HEK293 (cell line): ENCODE measurements around the gene TPRKB.
"Not testable (repeated sequence)": the region's sequence is repeated elsewhere in the genome, so short reads cannot be mapped to it uniquely, and the experiment has no call there.

Experiments
- CTCF ChIP-seq: fragments of 450-650 bp; formaldehyde crosslinking; IDR thresholded peaks from 2 replicates; pipeline ENCODE4 v1.5.1; 2016; ENCODE audit warnings: missing biosample characterization, missing genetic modification characterization
- EGR2 ChIP-seq: fragments of 450-650 bp; formaldehyde crosslinking; IDR thresholded peaks from 2 replicates; pipeline ENCODE4 v1.5.1; 2016; ENCODE audit warnings: low read depth, missing biosample characterization, missing genetic modification characterization
- REST ChIP-seq: fragments of 450-650 bp; formaldehyde crosslinking; IDR thresholded peaks from 2 replicates; pipeline ENCODE4 v1.5.1; 2016; ENCODE audit warnings: missing biosample characterization, missing genetic modification characterization
- ZBTB6 ChIP-seq: fragments of 450-650 bp; formaldehyde crosslinking; IDR thresholded peaks from 2 replicates; pipeline ENCODE4 v1.5.1; 2017; ENCODE audit warnings: missing biosample characterization, missing genetic modification characterization
- ZNF280D ChIP-seq: fragments of 450-650 bp; formaldehyde crosslinking; IDR thresholded peaks from 2 replicates; pipeline ENCODE4 v1.5.1; 2016; ENCODE audit warnings: missing biosample characterization, missing genetic modification characterization
- ZNF311 ChIP-seq: fragments of 450-650 bp; formaldehyde crosslinking; IDR thresholded peaks from 2 replicates; pipeline ENCODE4 v1.5.1; 2017; ENCODE audit warnings: missing biosample characterization, missing genetic modification characterization, borderline replicate concordance
- ZNF335 ChIP-seq: fragments of 450-650 bp; formaldehyde crosslinking; conservative IDR thresholded peaks from 2 replicates; pipeline ENCODE4 v1.5.1; 2016; ENCODE audit warnings: missing biosample characterization, missing genetic modification characterization
- ZNF350 ChIP-seq: fragments of 450-650 bp; formaldehyde crosslinking; IDR thresholded peaks from 2 replicates; pipeline ENCODE4 v1.5.0; 2017; ENCODE audit warnings: missing biosample characterization, mild to moderate bottlenecking, missing genetic modification characterization
- ZNF391 ChIP-seq: fragments of 450-650 bp; formaldehyde crosslinking; IDR thresholded peaks from 2 replicates; pipeline ENCODE4 v1.5.1; 2016; ENCODE audit warnings: low read depth, missing biosample characterization, missing genetic modification characterization, borderline replicate concordance
- ZNF394 ChIP-seq: fragments of 450-650 bp; formaldehyde crosslinking; IDR thresholded peaks from 2 replicates; pipeline ENCODE4 v1.5.1; 2016; ENCODE audit warnings: missing biosample characterization, missing genetic modification characterization, mild to moderate bottlenecking, moderate library complexity, borderline replicate concordance
- ZNF501 ChIP-seq: fragments of 450-650 bp; formaldehyde crosslinking; IDR thresholded peaks from 2 replicates; pipeline ENCODE4 v1.5.1; 2016; ENCODE audit warnings: missing biosample characterization, missing genetic modification characterization
- ZNF518A ChIP-seq: fragments of 450-650 bp; formaldehyde crosslinking; conservative IDR thresholded peaks from 2 replicates; pipeline ENCODE4 v1.5.1; 2016; ENCODE audit warnings: low read depth, missing biosample characterization, missing genetic modification characterization
- ZNF580 ChIP-seq: fragments of 450-650 bp; formaldehyde crosslinking; IDR thresholded peaks from 2 replicates; pipeline ENCODE4 v1.5.1; 2016; ENCODE audit warnings: missing biosample characterization, missing genetic modification characterization
- ZNF707 ChIP-seq: fragments of 450-650 bp; formaldehyde crosslinking; IDR thresholded peaks from 2 replicates; pipeline ENCODE4 v1.5.1; 2016; ENCODE audit warnings: missing biosample characterization, missing genetic modification characterization

- not testable (repeated sequence) for TF ChIP-seq ZNF391 (tag by site-specific recombination); EGR2 (tag by site-specific recombination); ZNF394 (tag by site-specific recombination); ZNF501 (tag by site-specific recombination); ZNF350 (tag by site-specific recombination); CTCF; ZNF335 (tag by site-specific recombination); ZNF707; ZNF580; ZNF280D; ZBTB6 (tag by site-specific recombination); ZNF311; REST (tag by site-specific recombination); ZNF518A (tag by site-specific recombination)
Observed at GRCh38 chr2:73696985-73697384, 40.2 kb downstream of the TPRKB start.
